ENCODE data around the gene TBC1D3E.
"Not testable (repeated sequence)": the region's sequence is repeated elsewhere in the genome, so short reads cannot be mapped to it uniquely, and the experiment has no call there.

TBC1D3E gene

DNA sequence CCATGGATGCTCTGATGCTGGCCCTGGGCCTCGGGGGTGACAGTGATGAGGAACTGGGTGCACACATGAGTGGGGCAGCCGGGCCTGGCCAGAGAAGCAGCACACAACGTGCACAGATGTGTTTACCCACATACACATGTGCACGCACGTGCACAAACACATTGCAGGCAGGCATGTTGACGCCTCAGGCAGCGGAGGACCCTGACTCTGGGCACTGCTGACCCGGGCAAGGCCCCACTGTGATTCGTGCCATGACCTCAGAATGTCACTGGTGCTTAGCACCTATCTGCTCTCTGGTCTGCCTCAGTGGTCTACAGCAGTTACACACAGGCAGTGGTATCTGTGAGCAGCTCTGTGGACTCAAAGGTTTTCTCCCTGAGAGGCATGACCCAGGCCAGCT lies at the start of gene TBC1D3E:
Gene TBC1D3E, plus strand, starts transcription at position 301 of the 400 bp plus-strand sequence. CDS start 1,545 bp downstream, outside the sequence.
- DNase-seq, result not testable (repeated sequence)

- DNase-seq, result not testable (repeated sequence)
Observed at GRCh38 chr17:38087344-38087743, 40.4 kb upstream of the TBC1D3E start.

- DNase-seq, result not testable (repeated sequence)
Observed at GRCh38 chr17:38088120-38088519, 39.6 kb upstream of the TBC1D3E start.

DNA sequence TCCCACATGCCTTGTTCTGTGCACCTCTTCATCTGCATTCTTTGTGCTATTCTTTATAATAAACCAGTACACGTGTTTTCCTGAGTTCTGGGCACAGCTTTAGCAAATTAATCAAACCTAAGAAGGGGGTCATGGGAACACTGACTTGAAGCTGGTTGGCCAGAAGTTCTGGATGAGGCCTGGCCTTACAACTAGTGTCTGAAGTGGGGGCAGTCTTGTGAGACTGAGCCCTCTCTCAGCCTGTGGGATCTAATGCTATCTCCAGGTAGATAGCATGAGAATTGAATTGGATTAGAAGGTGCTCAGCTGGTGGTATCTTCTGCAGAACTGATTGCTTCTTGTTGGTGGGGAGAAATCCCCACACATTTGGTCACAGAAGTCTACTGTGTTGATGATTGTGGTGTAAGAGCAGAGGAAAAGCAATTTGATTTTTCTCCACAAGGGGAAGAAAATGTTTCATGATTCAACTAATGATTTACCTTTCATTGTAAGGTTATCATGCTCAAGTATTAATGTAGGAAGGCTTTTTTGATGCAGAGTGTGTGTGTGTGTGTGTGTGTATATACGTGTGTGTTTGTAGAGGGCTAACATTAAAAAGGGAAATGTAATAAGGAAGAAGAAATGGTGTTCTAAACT lies 33.6 kb upstream of the TBC1D3E start:
- DNase-seq, result not testable (repeated sequence)

DNA sequence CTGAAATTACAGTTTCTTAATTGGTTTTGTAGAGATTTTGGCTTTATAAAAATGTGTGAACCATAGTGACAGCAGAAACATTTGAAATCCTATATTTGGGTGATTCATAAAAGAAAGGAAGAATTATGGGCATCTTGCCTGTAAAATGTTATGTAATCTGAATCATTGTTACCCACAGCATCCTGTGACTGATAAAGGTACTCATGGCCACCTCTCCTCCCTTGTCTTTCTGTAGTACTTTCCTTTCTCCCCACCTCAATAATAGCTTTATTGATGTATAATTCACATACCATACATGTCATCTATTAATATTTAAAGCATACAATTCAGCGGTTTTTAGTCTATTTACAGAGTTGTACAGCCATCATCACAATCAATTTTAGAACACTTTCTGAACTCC lies 28.5 kb upstream of the TBC1D3E start:
- not testable (repeated sequence) for DNase-seq

DNA sequence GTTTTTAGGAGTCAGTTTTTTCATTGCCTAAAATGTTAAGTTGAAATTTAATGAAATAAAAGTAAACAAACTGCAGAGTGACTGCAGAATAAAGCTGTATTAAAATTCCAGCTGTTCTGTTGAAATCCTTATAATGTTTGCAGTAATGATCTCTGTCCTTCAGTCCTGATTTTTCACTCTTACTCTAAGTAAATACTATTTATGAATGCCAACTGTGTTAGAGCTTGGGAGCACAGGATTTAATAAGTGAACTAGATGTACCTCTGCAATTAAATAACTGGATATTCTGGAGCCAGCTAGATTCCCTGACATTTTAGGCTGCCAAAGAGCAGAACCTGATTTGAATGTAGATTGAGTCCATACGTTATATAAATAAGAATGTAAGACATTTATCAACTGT lies 7.9 kb upstream of the TBC1D3E start:
- not testable (repeated sequence) for DNase-seq

- not testable (repeated sequence) for DNase-seq
Observed at GRCh38 chr17:38134860-38135259, 7.1 kb downstream of the TBC1D3E start.

All from stimulated activated CD4-positive, alpha-beta T cell treated with anti-CD3 and anti-CD28 coated beads, Interleukin-4, amount 100 ng/mL, for 4 hours (primary cell).